Retinal pigment epithelial cell (primary cell): ENCODE results near the gene PLCB3.

Experiments used
- DNase-seq: peaks from one replicate; pipeline ENCODE4 v3.0.0-alpha.2; 2010; ENCODE audit warnings: low read depth
- H3K4me3 ChIP-seq: 2 replicates; pipeline ENCODE4 v1.5.1; 2011; ENCODE audit warnings: mild to moderate bottlenecking, low read length, control low read depth, moderate library complexity
- TF ChIP-seq, protein P1 (sequence below): conservative IDR thresholded peaks from 2 replicates; pipeline ENCODE4 v1.5.1; 2011; ENCODE audit warnings: low read depth, low read length, control low read depth, inconsistent platforms

PLCB3 gene

DNA sequence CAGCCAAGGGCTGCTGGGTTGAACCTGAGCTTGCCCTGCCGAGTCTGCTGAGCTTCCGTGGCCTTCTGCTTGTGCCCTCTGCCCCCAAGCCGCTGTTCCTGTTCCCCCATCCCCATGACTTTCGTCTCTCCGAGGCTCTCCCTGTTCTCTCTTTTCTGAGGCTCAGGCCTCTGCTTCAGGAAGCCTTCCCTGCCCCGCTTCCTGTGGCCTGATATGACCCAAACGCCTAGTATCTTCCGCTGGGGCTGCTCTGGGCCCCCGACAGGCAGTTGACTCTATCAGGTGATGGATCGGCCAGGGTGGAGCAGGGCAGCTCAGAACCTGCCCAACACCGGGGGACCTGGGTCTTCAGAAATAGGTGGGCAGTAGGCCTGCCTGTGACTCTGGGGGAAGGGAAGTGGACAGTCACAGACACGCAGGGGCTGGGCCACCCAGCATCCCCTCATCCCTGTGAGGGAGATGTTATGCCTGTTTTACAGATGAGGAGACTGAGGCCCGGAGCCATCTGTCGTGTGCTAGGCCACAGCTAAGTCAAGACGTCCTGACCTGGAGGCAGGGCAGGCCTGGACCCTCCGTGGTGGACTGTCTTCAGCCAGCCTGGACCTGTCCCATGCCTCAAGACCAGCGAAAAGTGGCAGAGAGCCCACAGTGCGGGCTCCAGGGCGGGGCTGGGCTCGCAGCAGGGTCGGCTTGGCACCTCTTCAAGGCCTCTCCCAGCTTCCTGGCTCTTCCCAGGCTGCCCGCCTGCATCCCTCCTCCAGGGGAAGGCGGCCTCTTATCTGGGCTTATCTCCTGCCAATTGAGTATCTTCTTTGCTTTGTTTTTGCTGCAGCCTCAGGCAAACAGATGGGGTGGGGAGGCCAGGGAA lies 16.9 kb downstream of the PLCB3 start:
- peak overlapping the region; percentile 64 for H3K4me3 ChIP-seq
- TF ChIP-seq, protein P1, sequence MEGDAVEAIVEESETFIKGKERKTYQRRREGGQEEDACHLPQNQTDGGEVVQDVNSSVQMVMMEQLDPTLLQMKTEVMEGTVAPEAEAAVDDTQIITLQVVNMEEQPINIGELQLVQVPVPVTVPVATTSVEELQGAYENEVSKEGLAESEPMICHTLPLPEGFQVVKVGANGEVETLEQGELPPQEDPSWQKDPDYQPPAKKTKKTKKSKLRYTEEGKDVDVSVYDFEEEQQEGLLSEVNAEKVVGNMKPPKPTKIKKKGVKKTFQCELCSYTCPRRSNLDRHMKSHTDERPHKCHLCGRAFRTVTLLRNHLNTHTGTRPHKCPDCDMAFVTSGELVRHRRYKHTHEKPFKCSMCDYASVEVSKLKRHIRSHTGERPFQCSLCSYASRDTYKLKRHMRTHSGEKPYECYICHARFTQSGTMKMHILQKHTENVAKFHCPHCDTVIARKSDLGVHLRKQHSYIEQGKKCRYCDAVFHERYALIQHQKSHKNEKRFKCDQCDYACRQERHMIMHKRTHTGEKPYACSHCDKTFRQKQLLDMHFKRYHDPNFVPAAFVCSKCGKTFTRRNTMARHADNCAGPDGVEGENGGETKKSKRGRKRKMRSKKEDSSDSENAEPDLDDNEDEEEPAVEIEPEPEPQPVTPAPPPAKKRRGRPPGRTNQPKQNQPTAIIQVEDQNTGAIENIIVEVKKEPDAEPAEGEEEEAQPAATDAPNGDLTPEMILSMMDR: no peak
- no peak for DNase-seq

DNA sequence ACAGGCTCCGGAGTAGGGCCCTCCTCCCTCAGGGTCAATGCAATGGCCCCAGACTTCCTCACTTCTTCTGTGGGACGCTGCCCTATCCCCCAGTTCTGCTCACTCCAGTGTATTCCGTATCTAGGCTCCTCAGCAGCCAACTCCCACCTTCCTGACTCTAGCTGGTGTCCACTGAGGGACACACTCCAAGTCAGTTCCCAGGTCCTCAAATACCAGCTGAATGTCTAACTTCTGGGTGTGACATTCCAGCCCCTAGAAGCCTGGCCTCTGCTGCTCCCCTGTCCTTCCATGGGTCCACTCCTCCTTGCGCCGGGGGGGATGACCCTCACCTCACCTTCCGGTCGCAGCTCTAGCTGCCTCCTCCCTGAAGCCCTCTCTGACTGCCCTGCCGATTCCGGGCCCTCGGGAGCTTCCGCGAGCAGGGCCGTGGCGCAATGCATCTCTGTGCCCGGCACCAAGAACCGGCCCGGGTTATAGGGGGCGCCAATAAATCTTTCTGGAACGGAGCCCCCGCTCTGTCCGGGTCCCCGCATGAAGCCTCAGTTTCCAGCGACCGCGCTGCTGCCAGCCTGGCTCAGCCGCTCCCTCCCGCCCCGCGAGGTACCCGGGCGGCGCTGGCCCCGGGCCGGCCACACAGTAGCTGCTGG lies 17.7 kb downstream of the PLCB3 start:
- TF ChIP-seq, protein P1: no peak
- DNase-seq: no peak
- peak overlapping the region; percentile 64 for H3K4me3 ChIP-seq

DNA sequence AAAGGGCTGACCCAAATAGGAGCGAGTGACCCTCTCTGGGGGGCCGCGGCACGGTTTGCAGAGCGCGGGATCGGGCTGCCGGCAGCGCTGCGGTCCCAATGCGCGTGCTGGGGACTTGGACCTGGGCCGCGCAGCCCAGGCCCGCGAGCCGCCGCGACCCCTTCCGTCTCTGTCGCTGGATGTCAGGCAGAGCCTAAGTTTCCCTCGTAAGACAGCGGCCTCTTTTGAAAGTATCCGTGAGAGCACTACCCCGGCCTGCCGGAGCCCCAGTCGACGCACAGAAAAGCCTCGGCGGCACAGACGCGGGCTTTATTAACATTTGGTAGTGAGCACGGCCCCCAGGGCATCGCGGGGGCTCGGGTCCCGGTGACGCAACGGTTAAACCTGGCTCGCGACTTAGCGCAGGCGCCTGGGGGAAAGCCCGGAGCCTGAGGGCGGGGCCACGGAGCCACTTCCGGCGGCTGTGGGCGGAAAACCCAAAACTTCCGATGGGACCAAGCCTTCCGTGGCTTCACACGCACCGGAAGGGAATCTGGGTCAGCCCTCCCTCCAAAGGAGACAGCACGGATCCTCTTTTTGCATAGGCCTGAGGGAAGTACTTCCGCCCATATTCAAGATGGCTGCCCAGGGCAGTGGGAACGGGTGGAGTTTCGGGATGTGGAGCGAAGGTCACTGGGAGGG lies 18.4 kb downstream of the PLCB3 start:
- peak; percentile 99 for DNase-seq
- peak overlapping the region; percentile 76 for H3K4me3 ChIP-seq
- TF ChIP-seq, protein P1: peak; percentile 4

DNA sequence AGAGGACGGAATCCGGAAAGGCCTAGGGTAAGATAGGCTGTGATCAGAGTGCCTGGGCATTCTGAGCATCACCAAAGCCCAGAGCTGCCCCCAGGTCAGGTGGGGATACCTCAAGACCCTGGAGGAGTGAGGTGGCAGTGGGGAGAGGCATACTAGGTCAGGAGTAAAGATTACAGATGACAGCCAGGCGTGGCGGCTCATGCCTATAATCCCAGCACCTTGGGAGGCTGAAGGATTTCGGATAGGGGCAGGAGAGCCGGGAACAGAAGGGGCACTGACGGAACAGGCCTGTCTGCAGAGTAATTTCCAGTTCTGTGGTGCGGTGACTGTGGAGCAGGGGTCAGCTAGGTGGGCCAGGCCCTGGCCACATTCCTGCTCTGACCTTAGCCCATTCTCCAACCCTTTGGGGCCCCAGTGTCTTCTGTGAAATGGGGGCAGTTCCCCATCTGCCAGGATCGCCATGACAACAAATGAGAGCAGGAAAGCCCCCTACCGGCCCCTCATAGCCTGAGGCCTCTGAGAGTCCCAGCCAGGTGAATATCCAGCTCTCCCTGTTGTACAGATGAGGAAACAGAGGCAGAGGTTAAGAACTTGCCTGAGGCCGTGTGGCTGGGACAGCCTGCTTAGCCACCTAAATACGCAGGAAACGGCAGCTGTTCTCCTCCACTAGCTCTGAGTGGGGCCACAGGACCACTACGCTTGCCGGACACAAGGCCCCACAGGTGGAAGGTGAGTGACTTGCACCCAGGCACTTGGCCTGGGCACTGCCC lies 23.9 kb downstream of the PLCB3 start:
- H3K4me3 ChIP-seq: no peak overlapping the region
- TF ChIP-seq, protein P1: no peak
- DNase-seq: no peak

DNA sequence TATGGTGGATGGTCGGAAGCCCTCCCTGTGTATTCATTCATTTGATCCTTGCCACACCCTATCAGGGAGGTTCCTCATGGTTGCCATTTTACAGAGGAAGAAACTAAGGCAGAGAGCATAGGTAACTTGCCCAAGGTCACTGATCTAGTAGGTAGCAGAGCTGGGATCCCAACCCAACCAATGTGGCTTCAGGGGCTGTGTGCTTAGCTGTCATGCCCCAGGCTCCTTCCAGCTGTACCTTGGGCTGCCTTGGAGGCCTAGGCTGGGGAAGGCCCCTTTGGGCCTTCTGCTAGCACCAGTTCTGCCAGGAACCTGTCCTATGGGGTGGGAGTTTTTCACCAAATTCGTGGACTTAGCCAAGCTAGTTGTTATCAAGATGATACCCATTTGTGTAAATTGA lies 24.5 kb downstream of the PLCB3 start:
- TF ChIP-seq, protein P1: no peak
- H3K4me3 ChIP-seq: no peak overlapping the region
- DNase-seq: no peak

DNA sequence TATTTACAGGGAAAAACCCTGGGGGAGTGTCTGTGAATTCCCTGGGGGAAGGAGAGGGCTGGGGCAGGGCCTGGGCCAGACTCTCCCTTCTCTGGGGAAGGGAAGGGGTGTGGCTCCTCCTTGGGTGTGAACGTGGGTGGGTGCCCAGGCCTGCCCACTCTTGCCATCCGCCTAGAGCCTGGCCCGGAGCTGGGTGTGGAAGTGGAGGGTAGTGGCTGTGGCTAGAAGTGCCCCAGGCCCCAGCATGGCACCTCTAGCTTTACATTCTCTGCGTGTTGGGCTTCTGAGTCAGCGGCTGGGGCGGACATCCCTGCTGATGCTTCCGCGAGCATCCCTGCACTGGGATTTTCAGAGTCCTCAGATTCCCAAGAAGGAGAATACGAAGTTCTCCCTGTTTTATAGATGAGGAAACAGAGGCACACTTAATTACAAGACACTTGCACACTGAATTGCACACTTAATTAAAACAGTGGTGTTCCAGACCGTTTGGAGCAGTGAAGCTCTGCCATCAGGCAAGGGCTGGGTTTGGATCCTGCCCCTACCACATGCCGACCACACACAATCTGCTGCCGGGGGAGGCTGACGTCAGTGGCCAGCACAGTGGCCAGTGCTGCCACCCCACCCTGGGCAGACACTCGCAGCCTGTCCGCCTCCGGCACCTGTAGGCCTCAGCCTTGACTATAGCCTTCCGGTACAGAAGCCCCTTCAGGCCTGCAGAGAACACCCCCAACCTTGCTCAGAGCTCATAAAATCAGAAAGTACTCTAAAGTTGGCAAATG lies 25.5 kb downstream of the PLCB3 start:
- TF ChIP-seq, protein P1: no peak
- DNase-seq: no peak
- no peak overlapping the region for H3K4me3 ChIP-seq
